GM23338 (cell line): ENCODE results near the gene VSTM2B.

Experiments
- CREB1 ChIP-seq: fragments of 250-450 bp; sonication (Bioruptor Pico); IDR thresholded peaks from 2 replicates; pipeline ENCODE4 v1.5.0; 2020; ENCODE audit warnings: low read depth, mild to moderate bottlenecking, moderate library complexity
- EZH2 ChIP-seq: fragments of 200-600 bp; sonication (generic); IDR thresholded peaks from one replicate; pipeline ENCODE4 v1.8.0; 2017; ENCODE audit warnings: antibody characterized with exemption, mild to moderate bottlenecking, low read depth; ENCODE audit not compliant: unreplicated experiment
- EZH2phosphoT487 ChIP-seq: fragments of 200-600 bp; sonication (generic); IDR thresholded peaks from one replicate; pipeline ENCODE4 v1.8.1; 2018; ENCODE audit warnings: antibody characterized with exemption; ENCODE audit not compliant: unreplicated experiment
- POLR2AphosphoS5 ChIP-seq: IDR thresholded peaks from 2 replicates; pipeline ENCODE4 v1.6.1; 2016; ENCODE audit warnings: antibody characterized with exemption, low read depth
- TF ChIP-seq, protein P1 (sequence below), 2 experiments: fragments of 200-600 bp in 1 of 2; sonication (generic) in 1 of 2; conservative IDR thresholded peaks; 2 replicates each; pipeline versions ENCODE4 v1.5.1 to v1.6.1; 2016 to 2017; ENCODE audit warnings: antibody characterized with exemption in 2 of 2, low read depth in 2 of 2, mild to moderate bottlenecking in 2 of 2, moderate library complexity in 1 of 2

DNA sequence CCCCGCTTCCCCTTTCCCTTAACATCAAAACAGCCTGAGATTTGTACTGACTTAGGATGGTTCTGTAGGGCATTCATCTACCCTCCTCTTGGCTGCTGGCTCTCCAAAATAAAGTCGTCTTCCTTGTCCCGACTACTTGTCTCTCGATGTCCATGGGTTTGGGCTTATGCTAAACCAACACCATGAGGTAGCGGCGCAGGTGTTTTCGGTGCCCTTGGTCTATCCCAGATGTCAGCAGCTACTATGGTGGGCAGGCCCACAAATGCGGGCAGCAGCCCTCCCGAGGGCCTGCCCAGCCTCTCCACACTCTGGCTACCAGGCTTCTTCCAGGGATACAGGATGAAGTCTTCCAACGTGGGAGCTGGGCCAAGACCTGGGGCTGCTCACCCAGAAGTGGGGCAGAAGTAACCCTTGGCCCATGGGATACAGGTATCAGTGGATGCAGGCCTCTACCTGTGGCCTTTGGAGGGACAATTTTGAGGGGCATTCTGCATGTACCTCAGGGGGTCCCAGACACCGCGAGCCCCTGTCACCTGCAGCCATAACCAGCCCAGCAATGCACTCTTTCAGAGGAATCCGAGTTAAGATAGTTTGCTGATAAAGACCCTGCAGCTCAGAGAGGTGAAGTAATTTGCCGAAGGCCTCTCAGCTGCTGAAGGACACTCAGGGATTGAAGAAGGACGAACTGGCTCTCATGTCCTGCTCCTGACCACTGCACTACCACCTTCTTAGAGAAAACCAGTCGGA lies 47.8 kb upstream of the VSTM2B start:
- TF ChIP-seq, protein P1, sequence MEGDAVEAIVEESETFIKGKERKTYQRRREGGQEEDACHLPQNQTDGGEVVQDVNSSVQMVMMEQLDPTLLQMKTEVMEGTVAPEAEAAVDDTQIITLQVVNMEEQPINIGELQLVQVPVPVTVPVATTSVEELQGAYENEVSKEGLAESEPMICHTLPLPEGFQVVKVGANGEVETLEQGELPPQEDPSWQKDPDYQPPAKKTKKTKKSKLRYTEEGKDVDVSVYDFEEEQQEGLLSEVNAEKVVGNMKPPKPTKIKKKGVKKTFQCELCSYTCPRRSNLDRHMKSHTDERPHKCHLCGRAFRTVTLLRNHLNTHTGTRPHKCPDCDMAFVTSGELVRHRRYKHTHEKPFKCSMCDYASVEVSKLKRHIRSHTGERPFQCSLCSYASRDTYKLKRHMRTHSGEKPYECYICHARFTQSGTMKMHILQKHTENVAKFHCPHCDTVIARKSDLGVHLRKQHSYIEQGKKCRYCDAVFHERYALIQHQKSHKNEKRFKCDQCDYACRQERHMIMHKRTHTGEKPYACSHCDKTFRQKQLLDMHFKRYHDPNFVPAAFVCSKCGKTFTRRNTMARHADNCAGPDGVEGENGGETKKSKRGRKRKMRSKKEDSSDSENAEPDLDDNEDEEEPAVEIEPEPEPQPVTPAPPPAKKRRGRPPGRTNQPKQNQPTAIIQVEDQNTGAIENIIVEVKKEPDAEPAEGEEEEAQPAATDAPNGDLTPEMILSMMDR (conservative IDR thresholded peaks at IDR 0.05; ENCODE audit: low read depth in 2 of 2), result no peak
- no peak for TF ChIP-seq POLR2AphosphoS5
- no peak for TF ChIP-seq EZH2phosphoT487
- no peak for TF ChIP-seq CREB1
- no peak for TF ChIP-seq EZH2
